Astrocyte (in vitro differentiated cells and primary cell): ENCODE measurements around the gene RNU2-63P. TPM values are rescaled to one million over a fixed set of nuclear protein-coding genes. Genes with fewer than 3 reads are reported as not detected.
A peak's percentile ranks its signal among the peaks of the same experiment; 100 is the strongest.

Experiments
- DNase-seq: peaks from one replicate; pipeline ENCODE4 v3.0.0-alpha.2; 2010; ENCODE audit warnings: low read depth
- FAIRE-seq: peaks from 2 replicates; lab custom pipeline; 2011; peaks lifted over from hg19 to GRCh38; lab: Jason Lieb, UNC
- H2AFZ ChIP-seq: 2 replicates; pipeline ENCODE4 v1.6.0; 2012; ENCODE audit warnings: low read depth, low read length, inconsistent platforms
- H3K27ac ChIP-seq: 2 replicates; pipeline ENCODE4 v1.5.1; 2011; ENCODE audit warnings: low read depth, low read length, inconsistent platforms
- H3K27me3 ChIP-seq: 2 replicates; pipeline ENCODE4 v1.6.0; 2011; ENCODE audit warnings: low read length, inconsistent platforms; ENCODE audit not compliant: insufficient read depth
- H3K36me3 ChIP-seq: 2 replicates; pipeline ENCODE4 v1.5.1; 2011; ENCODE audit warnings: low read length, inconsistent platforms; ENCODE audit not compliant: insufficient read depth
- H3K4me1 ChIP-seq: 2 replicates; pipeline ENCODE4 v1.5.1; 2011; ENCODE audit warnings: low read length, inconsistent platforms; ENCODE audit not compliant: insufficient read depth
- H3K4me2 ChIP-seq: 2 replicates; pipeline ENCODE4 v1.6.0; 2012; ENCODE audit warnings: low read length, inconsistent platforms
- H3K4me3 ChIP-seq: 2 replicates; pipeline ENCODE4 v1.5.1; 2011; ENCODE audit warnings: low read depth, mild to moderate bottlenecking, low read length, inconsistent platforms; ENCODE audit not compliant: insufficient read depth
- H3K79me2 ChIP-seq: 2 replicates; pipeline ENCODE4 v1.6.0; 2012; ENCODE audit warnings: mild to moderate bottlenecking, low read length, inconsistent platforms; ENCODE audit not compliant: insufficient read depth
- H3K9ac ChIP-seq: 2 replicates; pipeline ENCODE4 v1.6.0; 2012; ENCODE audit warnings: mild to moderate bottlenecking, low read length, inconsistent platforms
- H3K9me3 ChIP-seq: 2 replicates; pipeline ENCODE4 v1.5.1; 2012; ENCODE audit warnings: low read depth, mild to moderate bottlenecking, low read length, inconsistent platforms; ENCODE audit not compliant: insufficient read depth
- H4K20me1 ChIP-seq: 2 replicates; pipeline ENCODE4 v1.6.0; 2012; ENCODE audit warnings: low read length, inconsistent platforms; ENCODE audit not compliant: insufficient read depth
- H3K27ac Mint-ChIP-seq: one replicate; pipeline ENCODE4 v1.8.0; 2021; ENCODE audit warnings: mild to moderate bottlenecking, mixed read lengths; ENCODE audit not compliant: unreplicated experiment
- H3K27me3 Mint-ChIP-seq: one replicate; pipeline ENCODE4 v1.8.0; 2021; ENCODE audit warnings: low read depth, mixed read lengths; ENCODE audit not compliant: unreplicated experiment
- H3K36me3 Mint-ChIP-seq: one replicate; pipeline ENCODE4 v1.8.0; 2021; ENCODE audit warnings: low read depth, mixed read lengths; ENCODE audit not compliant: unreplicated experiment
- H3K4me1 Mint-ChIP-seq: one replicate; pipeline ENCODE4 v1.8.0; 2021; ENCODE audit warnings: low read depth, mixed read lengths; ENCODE audit not compliant: unreplicated experiment
- H3K4me3 Mint-ChIP-seq: one replicate; pipeline ENCODE4 v1.8.0; 2021; ENCODE audit warnings: mild to moderate bottlenecking, moderate library complexity, mixed read lengths; ENCODE audit not compliant: unreplicated experiment
- H3K9me3 Mint-ChIP-seq: one replicate; pipeline ENCODE4 v1.8.0; 2021; ENCODE audit warnings: mild to moderate bottlenecking, mixed read lengths; ENCODE audit not compliant: unreplicated experiment
- CTCF ChIP-seq: IDR thresholded peaks from 2 replicates; pipeline ENCODE4 v1.5.1; 2011; ENCODE audit warnings: low read depth, mild to moderate bottlenecking, inconsistent platforms, low read length, moderate library complexity; ENCODE audit not compliant: insufficient read depth
- EZH2 ChIP-seq: IDR thresholded peaks from 2 replicates; pipeline ENCODE4 v1.6.1; 2012; ENCODE audit warnings: mild to moderate bottlenecking, low read length, inconsistent platforms; ENCODE audit not compliant: insufficient read depth
- total RNA-seq: library from RNA; stranded (reverse); gene quantifications from 2 replicates; pipeline ENCODE4 v1.2.1, GENCODE V29; 2021

Gene RNU2-63P
- total RNA-seq, 1 donor from 2014 or later: 4.2 TPM

DNA sequence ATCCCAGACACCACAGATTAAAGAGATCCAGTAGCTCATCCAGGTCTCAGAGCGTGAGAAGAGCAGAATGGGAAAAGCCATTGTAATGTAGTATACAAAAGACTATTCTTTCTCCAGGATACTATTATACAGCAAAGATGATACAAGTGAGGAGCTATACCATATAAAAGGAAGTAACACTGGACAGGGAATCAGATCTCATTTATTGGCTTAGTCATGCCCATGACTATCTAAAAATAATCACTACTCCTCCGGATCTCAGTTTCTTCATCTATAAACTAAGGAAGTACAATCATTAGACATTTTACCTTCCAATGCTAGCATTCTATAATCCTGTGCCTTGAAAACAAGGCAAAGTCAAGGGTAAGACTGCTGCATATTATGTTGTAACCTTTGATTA lies 19.8 kb upstream of the RNU2-63P start:
- Histone ChIP-seq H3K4me3 (no peak overlapping the region), H2AFZ (no peak overlapping the region), H3K9me3 (no peaks in the 10 kb centered on the region), H3K4me1 (peaks cover 12% of the 10 kb centered on the region), H3K27ac (no peak overlapping the region), H3K36me3 (peaks cover 8% of the 10 kb centered on the region), H3K27me3 (no peaks in the 10 kb centered on the region), H3K79me2 (peaks cover 11% of the 10 kb centered on the region), H3K4me2 (no peak overlapping the region), H4K20me1 (no peaks in the 10 kb centered on the region), H3K9ac (no peak overlapping the region)
- peaks cover 29% of the 10 kb centered on the region for H3K4me1 Mint-ChIP-seq
- no peak overlapping the region for H3K27ac Mint-ChIP-seq
- H3K36me3 Mint-ChIP-seq: peaks cover 2% of the 10 kb centered on the region
- DNase-seq (no peak), FAIRE-seq (no peak)
- no peaks in the 10 kb centered on the region for H3K9me3 Mint-ChIP-seq
- H3K4me3 Mint-ChIP-seq: no peak overlapping the region
- no peak for TF ChIP-seq EZH2
- TF ChIP-seq CTCF: no peak
- no peaks in the 10 kb centered on the region for H3K27me3 Mint-ChIP-seq

- H3K36me3 ChIP-seq: peaks cover 27% of the 10 kb centered on the region
- H3K27ac Mint-ChIP-seq: no peak overlapping the region
- H3K27me3 ChIP-seq: no peaks in the 10 kb centered on the region
- H3K27ac ChIP-seq: no peak overlapping the region
- no peaks in the 10 kb centered on the region for H3K9me3 ChIP-seq
- no peak overlapping the region for H3K4me3 ChIP-seq
- peaks cover 5% of the 10 kb centered on the region for H3K36me3 Mint-ChIP-seq
- no peaks in the 10 kb centered on the region for H3K27me3 Mint-ChIP-seq
- H3K4me1 ChIP-seq: no peaks in the 10 kb centered on the region
- no peak overlapping the region for H3K9ac ChIP-seq
- no peak overlapping the region for H3K4me2 ChIP-seq
- H3K4me1 Mint-ChIP-seq: peaks cover 4% of the 10 kb centered on the region
- no peak overlapping the region for H3K4me3 Mint-ChIP-seq
- no peak for DNase-seq
- peaks cover 3% of the 10 kb centered on the region for H3K79me2 ChIP-seq
- no peak for FAIRE-seq
- TF ChIP-seq CTCF (no peak), EZH2 (no peak)
- no peak overlapping the region for H2AFZ ChIP-seq
- H3K9me3 Mint-ChIP-seq: no peaks in the 10 kb centered on the region
- H4K20me1 ChIP-seq: no peaks in the 10 kb centered on the region
These were observed 15.8 kb upstream of the RNU2-63P start for GRCh38 chr2:88032070-88032702.

DNA sequence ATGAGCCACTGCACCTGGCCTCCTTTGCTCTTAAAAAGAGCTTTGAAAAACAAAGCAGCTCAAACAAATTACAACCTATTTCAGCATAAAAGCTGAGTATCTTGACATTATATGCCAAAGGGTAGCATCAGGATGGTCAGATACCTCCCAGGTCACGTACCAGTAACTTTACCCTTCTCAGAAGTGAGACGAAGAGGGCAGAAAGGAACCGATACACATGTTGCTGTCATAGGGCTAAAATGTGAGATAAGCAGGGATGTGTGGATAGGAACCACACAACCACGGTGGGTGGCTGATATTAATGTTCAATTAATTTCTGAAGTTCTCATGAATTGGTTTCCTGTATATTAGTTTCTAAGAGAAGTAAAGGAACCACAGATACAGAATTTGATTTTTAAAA lies 12.6 kb upstream of the RNU2-63P start:
- no peak for FAIRE-seq
- Histone ChIP-seq H3K27ac (no peak overlapping the region), H3K9ac (no peak overlapping the region), H3K4me2 (no peak overlapping the region), H2AFZ (no peak overlapping the region), H3K36me3 (peaks cover 36% of the 10 kb centered on the region), H3K9me3 (no peaks in the 10 kb centered on the region), H3K79me2 (no peaks in the 10 kb centered on the region), H3K4me1 (no peaks in the 10 kb centered on the region), H4K20me1 (no peaks in the 10 kb centered on the region), H3K4me3 (no peak overlapping the region), H3K27me3 (no peaks in the 10 kb centered on the region)
- DNase-seq: no peak
- Mint-ChIP-seq H3K9me3 (no peaks in the 10 kb centered on the region), H3K4me3 (no peak overlapping the region), H3K27me3 (no peaks in the 10 kb centered on the region), H3K4me1 (no peaks in the 10 kb centered on the region), H3K36me3 (peaks cover 3% of the 10 kb centered on the region), H3K27ac (peak overlapping the region; percentile 14)
- TF ChIP-seq EZH2 (no peak), CTCF (no peak)
